Stimulated activated CD8-positive, alpha-beta memory T cell treated with anti-CD3 and anti-CD28 coated beads, Interleukin-7, amount 100 ng/mL, for 4 hours (primary cell): ENCODE results near the gene FOSL2.

Experiments
- DNase-seq, 2 donors: peaks; one replicate each; pipeline ENCODE4 v3.0.0-alpha.2; 2020; ENCODE audit warnings: low read depth in 2 of 2

FOSL2 gene

GRCh38 chr2:28432362-28432761 lies 39.7 kb downstream of the FOSL2 start:
- no peak for DNase-seq

DNA sequence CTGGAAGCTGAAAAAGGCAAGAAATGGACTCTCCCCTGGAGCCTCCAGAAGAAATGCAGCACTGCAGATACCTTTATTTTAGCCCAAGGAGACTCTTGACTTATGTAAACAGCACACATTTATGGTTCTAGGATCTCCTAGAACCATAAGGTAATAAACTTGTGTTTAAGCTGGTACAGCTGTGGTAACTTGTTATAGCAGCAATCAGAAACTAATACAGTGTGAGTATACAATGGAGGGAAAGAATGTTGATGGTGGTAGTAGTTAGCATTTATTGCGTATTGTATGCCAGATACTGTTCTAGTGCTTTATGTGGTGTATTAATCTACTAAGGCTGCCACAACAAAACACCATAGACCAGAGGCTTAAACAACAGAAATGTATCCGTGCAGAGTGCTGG lies 40.6 kb downstream of the FOSL2 start:
- no peak for DNase-seq

GRCh38 chr2:28433935-28434599 lies 41.4 kb downstream of the FOSL2 start:
- no peak for DNase-seq

DNA sequence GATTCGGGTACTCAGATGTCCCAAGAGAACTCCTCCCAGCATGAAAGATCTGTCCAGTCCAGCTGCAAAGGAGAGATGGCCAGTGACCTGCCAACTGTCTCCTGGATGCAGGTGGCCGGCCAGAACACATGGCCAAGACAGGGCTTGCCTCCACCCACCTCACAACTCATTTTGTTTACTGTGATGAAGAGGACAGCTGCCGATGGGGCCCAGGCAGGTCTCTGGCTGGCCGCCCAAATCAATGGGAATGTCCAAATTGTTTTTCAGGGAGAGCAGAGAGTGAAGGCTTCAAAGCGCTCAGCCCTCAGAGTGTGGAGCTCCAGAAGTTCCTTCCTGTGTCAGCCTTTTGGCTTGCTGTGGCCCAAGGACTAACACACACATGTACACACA lies 41.9 kb downstream of the FOSL2 start:
- no peak for DNase-seq

GRCh38 chr2:28435241-28435640 lies 42.6 kb downstream of the FOSL2 start:
- DNase-seq: no peak

- DNase-seq: no peak
These were observed 43.2 kb downstream of the FOSL2 start for GRCh38 chr2:28435814-28436351.

- no peak for DNase-seq
These were observed 43.9 kb downstream of the FOSL2 start for GRCh38 chr2:28436525-28437051.

GRCh38 chr2:28437149-28437835 lies 44.6 kb downstream of the FOSL2 start:
- no peak for DNase-seq

DNA sequence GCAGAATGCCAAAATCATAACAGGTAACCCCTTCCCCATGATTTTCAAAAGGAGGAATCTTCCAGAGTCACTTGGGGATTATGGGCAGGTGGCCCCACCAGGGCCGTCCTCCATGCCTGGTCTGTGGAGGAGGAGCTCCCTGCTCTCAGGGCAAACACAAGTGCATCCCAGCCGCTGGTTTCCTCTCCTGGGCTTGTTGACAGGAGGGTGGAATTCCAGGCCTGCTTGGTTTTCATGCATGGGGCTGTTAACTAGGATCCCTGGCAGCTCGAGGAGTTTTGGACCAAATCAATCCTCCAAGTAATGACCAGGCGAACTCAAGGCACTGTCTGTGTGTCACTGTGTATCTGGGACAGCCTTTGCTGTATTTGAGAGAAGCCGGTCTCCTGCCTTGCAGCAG lies 45.3 kb downstream of the FOSL2 start:
- no peak for DNase-seq

DNA sequence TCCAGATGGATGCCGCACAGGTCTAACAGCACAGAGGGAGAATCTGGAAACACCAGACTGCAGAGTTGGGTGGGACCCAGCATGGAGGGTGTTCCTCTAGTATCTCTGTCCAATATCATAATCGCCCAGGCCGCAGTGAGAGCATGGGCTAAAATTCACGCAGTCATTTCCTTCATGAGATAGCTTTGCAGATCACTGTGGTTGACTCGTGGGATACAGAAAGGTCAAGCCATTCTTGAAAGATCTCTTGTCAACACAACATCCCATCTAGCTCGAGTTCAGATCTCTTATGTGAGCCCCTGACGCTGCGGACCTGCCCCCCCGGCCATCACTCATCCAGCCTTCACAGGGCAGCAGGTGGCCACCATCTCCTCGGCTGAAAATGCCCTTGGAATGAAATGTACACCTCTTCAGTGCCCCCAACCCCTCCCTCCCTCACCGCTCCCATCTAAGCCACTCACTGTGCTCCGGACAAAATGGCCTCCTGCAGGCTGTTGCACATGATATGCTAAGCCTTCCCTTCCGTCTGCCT lies 45.9 kb downstream of the FOSL2 start:
- DNase-seq: no peak

DNA sequence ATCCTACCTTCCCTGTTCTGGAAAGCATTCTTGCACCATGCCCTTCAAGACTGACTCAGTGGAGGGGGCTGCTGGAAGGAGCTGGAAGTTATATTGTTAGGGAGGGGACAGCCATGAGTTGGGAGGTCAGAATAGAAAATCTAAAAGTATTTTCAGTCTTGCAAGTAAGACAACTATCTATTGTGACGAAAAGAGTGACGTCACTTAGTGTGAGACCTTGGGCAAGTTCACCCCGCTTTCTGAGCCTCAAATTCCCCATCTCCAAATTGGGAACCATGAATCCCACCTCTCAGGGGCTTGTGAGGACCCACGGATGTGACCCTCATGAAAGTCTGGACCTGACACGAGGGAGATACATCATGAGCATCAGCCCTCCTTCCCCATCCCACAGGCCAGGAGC lies 46.5 kb downstream of the FOSL2 start:
- DNase-seq: no peak

DNA sequence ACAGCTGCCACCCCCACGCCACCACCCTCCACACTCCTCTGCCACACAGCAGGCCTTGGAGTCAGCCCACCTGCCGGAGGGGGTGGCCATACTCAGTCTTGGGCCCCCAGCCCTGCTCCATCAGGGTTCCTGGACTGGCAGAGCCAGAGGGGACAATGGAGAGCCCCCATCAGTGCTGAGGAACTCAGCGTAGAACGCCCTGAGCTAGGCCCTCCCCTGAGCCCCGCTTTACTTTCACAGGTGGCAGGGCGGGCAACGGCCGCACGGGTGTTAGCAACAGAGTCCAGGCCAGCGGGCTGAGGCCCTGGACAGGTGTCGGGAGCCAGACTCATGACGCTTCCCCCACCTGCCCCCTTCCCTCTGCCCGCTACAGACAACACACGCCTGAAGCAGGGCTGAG lies 47.1 kb downstream of the FOSL2 start:
- no peak for DNase-seq

- DNase-seq: no peak
These were observed 49.7 kb downstream of the FOSL2 start for GRCh38 chr2:28442328-28442727.

DNA sequence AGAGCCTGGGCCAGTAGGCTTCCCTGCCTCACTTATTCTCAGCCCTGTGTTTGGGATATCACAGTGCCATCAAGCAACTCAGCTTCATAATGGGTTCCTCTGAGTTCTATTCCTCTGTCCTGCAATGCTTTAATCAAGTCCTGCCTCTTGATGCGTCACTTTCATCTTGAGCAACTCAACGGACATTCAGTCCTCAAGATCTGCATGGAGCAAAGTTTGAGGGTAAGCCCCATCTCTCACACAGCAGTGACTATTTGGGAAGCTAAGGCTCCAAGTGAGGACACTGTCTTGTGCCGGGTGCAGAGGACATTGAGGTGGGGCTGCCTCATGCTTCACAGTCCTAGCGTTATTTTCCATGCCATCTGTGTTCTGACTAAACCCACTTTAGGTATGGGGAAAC lies 52.3 kb downstream of the FOSL2 start:
- no peak for DNase-seq

- DNase-seq: no peak
These were observed 53.0 kb downstream of the FOSL2 start for GRCh38 chr2:28445448-28446258.

DNA sequence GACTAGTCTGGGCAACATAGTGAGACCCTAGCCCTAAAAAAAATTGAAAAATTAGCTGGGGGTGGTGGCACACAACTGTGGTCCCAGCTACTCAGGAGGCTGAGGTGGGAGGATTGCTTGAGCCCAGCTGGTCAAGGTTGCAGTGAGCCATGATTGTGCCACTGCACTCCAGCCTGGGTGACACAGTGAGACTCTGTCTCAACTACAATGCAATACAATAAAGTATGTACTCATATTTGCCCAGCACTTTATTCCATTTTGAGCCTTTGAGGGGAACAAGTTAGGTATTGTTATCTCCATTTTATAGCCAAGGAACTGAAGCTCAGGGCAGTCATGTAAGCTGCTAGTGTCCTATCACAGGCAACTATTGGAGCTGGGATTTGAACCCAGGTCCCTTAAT lies 53.9 kb downstream of the FOSL2 start:
- no peak for DNase-seq

- DNase-seq: no peak
These were observed 54.4 kb downstream of the FOSL2 start for GRCh38 chr2:28447086-28447485.

GRCh38 chr2:28447943-28448792 lies 55.5 kb downstream of the FOSL2 start:
- no peak for DNase-seq

DNA sequence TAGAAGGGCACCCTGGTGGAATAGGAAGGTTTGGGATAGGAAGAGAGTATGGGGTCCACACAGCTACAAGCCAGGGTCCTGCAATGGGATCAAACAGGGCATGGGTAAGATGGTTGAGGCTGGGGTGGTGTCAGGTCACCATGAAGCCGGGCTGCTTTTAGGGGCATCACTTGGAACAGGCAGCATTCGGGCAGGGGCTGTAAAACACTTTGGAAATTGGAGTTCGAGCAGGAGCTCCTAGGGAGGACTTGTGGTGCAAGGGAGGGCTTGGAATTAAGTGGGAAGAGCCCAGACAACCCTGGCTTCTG lies 56.1 kb downstream of the FOSL2 start:
- DNase-seq: no peak

GRCh38 chr2:28449126-28449487 lies 56.4 kb downstream of the FOSL2 start:
- DNase-seq: no peak
